ENCODE results near the gene MRAS.
"Not testable (repeated sequence)": the region's sequence is repeated elsewhere in the genome, so short reads cannot be mapped to it uniquely, and the experiment has no call there.

MRAS gene

DNA sequence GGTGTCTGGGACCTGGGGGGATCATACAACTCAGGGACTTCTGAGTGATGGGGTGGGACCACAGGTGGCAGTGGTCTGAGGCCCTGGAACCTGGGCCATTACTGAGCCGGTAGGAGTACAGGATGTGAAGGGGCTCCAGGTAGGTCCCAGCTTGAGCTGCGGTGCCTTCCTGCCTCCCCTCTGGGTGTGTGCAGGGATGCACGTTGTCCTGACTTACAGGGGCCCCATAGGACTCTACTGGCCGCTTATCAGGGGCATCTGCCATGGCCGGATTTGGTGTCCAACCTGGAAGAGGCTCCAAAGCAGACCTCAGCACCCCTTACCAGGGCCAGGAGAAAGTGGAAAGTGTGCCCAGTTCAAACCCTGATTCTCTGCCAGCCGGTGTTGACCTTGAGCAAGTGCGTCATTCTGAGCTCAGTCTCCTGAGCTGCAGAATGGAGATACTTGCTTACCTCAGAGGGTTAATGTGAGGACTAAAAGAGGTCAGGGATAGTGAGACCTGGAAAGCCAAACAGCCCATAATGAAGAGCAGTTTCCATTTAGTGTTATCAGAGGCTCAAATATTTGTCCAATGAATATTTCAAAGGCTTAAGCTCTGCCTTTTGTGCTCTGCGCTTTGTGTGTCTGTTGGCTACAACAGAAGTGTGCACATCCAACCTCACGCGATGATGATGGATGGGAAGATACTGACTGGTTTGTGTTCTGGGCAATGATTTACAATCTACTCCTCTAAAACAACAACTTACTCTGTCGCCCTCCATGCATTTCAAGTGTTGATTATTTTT, 50.6 kb downstream of the MRAS start:
- TF ChIP-seq ZNF274 (IDR thresholded peaks at IDR 0.05; ENCODE audit: low read depth, low read length): no peak
- H3K4me3 ChIP-seq (ENCODE audit: low read length): no peak overlapping the region

DNA sequence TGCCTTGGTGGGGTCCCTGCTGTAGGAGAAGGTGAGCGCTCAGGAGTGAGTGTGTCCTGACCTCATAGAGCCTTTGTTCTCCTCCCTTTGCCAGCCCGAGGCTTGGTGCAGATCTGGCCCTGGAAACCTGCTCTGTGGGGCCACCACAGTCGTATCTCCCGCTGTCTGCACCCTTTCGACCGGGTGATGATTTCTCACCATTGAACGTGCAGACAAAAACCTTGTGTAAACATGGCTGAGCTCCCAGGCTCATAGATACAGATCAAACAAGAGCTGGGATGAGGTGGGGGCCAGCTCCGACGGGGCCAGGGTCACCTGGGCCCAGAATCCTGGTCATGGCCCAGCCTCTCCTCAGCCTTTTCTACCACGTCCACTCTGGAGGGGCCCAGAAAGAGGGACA, 51.4 kb downstream of the MRAS start:
- no peak for TF ChIP-seq ZNF274 (IDR thresholded peaks at IDR 0.05; ENCODE audit: low read depth, low read length)
- no peak overlapping the region for H3K4me3 ChIP-seq (ENCODE audit: low read length)

DNA sequence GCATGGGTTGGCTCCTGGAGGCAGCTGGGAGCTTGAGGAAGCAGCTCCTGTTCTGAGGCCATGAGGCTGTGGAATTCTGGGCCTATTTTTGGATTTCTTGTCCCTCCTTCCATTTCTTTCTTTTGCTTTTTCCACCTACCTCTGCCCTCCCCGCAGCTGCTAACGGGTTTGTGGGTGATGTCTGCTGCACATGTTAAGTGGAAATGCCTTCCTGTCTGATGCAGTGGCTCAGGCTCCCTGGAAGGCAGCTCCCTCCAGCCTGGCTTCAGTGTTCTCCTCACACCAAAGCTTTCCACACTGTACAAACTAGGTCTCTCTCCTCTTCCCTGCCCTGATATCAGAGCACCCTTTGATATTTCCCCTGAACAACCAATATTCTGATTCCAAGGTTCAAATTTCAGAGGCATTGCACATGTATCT, 52.3 kb downstream of the MRAS start:
- no peak overlapping the region for H3K4me3 ChIP-seq (ENCODE audit: low read length)
- TF ChIP-seq ZNF274 (IDR thresholded peaks at IDR 0.05; ENCODE audit: low read depth, low read length): no peak

DNA sequence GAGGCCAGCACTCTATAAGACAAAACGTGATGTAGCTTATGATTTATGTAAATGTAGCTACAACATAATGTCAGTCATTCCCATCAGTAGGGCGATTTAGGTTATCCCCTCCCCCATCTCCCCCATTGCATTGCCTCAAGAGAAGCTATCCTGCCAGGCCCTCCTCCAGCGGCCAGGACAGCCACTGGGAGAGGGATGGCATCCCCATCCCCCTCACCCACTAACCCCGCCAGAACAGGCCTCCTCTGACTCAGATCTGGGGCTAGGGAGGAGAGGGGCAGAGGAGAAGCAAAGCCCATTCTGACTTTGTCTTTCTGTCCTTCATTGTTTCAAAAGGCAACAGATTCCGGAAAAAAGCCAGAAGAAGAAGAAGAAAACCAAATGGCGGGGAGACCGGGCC, 53.5 kb downstream of the MRAS start:
- no peak overlapping the region for H3K4me3 ChIP-seq (ENCODE audit: low read length)
- TF ChIP-seq ZNF274 (IDR thresholded peaks at IDR 0.05; ENCODE audit: low read depth, low read length): no peak

DNA sequence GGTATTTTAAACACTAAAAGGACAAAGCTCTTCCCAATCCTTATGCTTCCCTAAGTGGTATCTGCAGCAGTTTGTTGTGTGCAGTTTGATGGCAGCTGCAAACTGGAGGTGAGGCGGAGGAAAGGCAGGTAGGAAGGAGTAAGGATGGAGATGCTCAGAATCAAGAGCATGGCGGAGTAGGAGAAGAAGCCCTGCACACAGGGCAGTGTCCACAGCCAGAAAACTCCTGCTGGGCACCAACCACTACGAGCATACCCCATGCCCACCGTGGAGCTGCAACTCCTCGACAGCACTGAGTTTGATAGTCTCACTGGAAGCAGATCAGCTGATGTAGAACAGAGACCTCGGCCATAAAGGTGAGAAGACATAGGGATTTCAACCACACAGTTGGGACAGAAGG, 55.7 kb downstream of the MRAS start:
- no peak overlapping the region for H3K4me3 ChIP-seq (ENCODE audit: low read length)
- no peak for TF ChIP-seq ZNF274 (IDR thresholded peaks at IDR 0.05; ENCODE audit: low read depth, low read length)

- TF ChIP-seq ZNF274 (IDR thresholded peaks at IDR 0.05; ENCODE audit: low read depth, low read length): no peak
- no peak overlapping the region for H3K4me3 ChIP-seq (ENCODE audit: low read length)
These were observed 56.6 kb downstream of the MRAS start for GRCh38 chr3:138405001-138405400.

GRCh38 chr3:138405486-138405885, 57.1 kb downstream of the MRAS start:
- no peak overlapping the region for H3K4me3 ChIP-seq (ENCODE audit: low read length)
- no peak for TF ChIP-seq ZNF274 (IDR thresholded peaks at IDR 0.05; ENCODE audit: low read depth, low read length)

DNA sequence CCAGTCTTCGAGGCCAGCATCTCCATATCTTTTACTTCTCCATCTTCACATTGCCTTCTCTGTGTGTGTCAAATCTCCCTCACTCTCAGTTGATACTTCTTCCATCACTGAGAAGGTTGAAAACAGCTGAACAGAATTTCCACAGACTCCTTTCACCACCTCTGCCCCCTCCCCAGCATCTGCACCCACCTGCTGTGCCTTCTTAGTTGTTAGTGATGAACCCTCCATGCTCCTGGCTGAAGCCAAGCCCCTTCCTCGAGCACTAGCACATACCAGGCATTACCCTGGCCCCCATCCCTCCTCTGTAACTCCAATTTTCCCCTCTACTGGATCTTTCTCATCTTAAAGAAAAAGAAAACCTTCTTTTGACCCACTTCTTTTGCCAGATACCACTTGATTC, 58.2 kb downstream of the MRAS start:
- H3K4me3 ChIP-seq (ENCODE audit: low read length): no peak overlapping the region
- no peak for TF ChIP-seq ZNF274 (IDR thresholded peaks at IDR 0.05; ENCODE audit: low read depth, low read length)

- TF ChIP-seq ZNF274 (IDR thresholded peaks at IDR 0.05; ENCODE audit: low read depth, low read length): no peak
- H3K4me3 ChIP-seq (ENCODE audit: low read length): no peak overlapping the region
These were observed 59.0 kb downstream of the MRAS start for GRCh38 chr3:138407236-138407907.

- no peak overlapping the region for H3K4me3 ChIP-seq (ENCODE audit: low read length)
- no peak for TF ChIP-seq ZNF274 (IDR thresholded peaks at IDR 0.05; ENCODE audit: low read depth, low read length)
These were observed 60.6 kb downstream of the MRAS start for GRCh38 chr3:138408751-138409570.

GRCh38 chr3:138412821-138413551, 64.6 kb downstream of the MRAS start:
- no peak overlapping the region for H3K4me3 ChIP-seq (ENCODE audit: low read length)
- TF ChIP-seq ZNF274 (IDR thresholded peaks at IDR 0.05; ENCODE audit: low read depth, low read length): no peak

- not testable (repeated sequence) for H3K4me3 ChIP-seq (ENCODE audit: low read length)
These were observed 67.9 kb downstream of the MRAS start for GRCh38 chr3:138416236-138416635.

DNA sequence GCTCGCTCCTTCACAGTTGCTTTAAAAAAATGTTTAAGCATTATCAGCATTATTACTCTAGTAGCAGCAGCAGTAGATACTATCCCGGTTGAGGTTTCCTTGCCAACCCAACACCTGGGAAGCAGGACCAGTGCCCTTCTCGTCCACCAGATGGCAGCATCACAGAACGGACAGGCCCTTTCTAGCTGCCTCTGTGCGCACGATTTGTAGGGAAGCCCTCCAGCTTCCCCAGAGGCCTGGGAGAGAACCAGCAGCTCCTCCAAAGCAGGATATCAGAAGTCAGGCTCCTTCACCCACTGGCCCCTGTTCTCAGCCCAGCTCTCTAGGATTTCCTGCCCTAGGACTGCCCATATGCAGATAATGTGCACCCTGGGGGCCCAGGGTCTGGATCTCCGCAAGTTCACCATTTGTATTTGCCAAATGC, 69.2 kb downstream of the MRAS start:
- H3K4me3 ChIP-seq (ENCODE audit: low read length): no peak overlapping the region
- no peak for TF ChIP-seq ZNF274 (IDR thresholded peaks at IDR 0.05; ENCODE audit: low read depth, low read length)

DNA sequence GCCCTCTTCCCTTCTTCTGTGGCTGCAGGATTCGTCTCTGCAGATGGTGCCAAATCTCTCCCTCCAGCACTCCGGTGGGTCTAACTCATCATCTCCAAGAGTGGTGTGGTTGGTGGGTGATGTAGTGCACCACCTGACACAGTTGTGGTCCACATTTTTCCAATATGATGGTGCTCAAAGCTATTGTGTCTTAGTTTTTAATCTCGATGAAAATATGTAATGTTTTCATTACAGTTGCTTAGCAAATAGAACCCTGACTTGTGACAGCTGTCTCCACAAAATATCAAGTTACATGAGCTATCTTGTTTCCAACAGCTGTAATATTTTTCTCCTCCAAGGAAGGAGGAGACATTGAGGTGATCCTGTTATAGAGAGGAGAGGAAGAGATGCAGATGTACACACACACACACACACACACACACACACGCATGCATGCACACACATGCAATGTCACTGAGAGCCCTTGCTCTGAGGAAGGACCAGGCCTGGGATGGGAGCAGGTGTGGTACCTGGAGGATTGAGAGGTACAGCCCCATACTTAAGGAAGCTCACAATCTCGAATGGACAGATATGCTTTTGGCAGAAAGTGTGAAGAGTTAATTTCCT, 70.3 kb downstream of the MRAS start:
- TF ChIP-seq ZNF274 (IDR thresholded peaks at IDR 0.05; ENCODE audit: low read depth, low read length): no peak
- H3K4me3 ChIP-seq (ENCODE audit: low read length): no peak overlapping the region
